H9 (cell line): ENCODE data around the gene NLRP1. TPM values are rescaled to one million over a fixed set of nuclear protein-coding genes. Genes with fewer than 3 reads are reported as not detected.

Source experiments
- DNase-seq: peaks from one replicate; pipeline ENCODE4 v3.0.0-alpha.2; 2017
- H2AFZ ChIP-seq: one replicate; pipeline ENCODE4 v1.6.1; 2013; ENCODE audit warnings: mild to moderate bottlenecking, low read length, control low read depth, moderate library complexity
- H2AK5ac ChIP-seq: 2 replicates; pipeline ENCODE4 v1.6.1; 2013; ENCODE audit warnings: low read length, control low read depth, mixed read lengths; ENCODE audit not compliant: insufficient read length
- H2BK120ac ChIP-seq: one replicate; pipeline ENCODE4 v1.6.1; 2013; ENCODE audit warnings: low read depth, mild to moderate bottlenecking, low read length, control low read depth, inconsistent platforms; ENCODE audit not compliant: poor library complexity, severe bottlenecking
- H2BK12ac ChIP-seq: 2 replicates; pipeline ENCODE4 v1.6.1; 2013; ENCODE audit warnings: low read length, control low read depth, mixed read lengths, low read depth; ENCODE audit not compliant: insufficient read length
- H2BK15ac ChIP-seq: 2 replicates; pipeline ENCODE4 v1.6.1; 2013; ENCODE audit warnings: low read depth, low read length, control low read depth
- H2BK20ac ChIP-seq: one replicate; pipeline ENCODE4 v1.6.1; 2013; ENCODE audit warnings: low read depth, mild to moderate bottlenecking, low read length, control low read depth, inconsistent platforms; ENCODE audit not compliant: poor library complexity, severe bottlenecking
- H2BK5ac ChIP-seq: 2 replicates; pipeline ENCODE4 v1.6.1; 2013; ENCODE audit warnings: low read length, control low read depth, mixed read lengths; ENCODE audit not compliant: insufficient read length
- H3K14ac ChIP-seq: 2 replicates; pipeline ENCODE4 v1.6.1; 2013; ENCODE audit warnings: low read length, control low read depth; ENCODE audit not compliant: insufficient read depth
- H3K18ac ChIP-seq: 2 replicates; pipeline ENCODE4 v1.6.1; 2013; ENCODE audit warnings: low read depth, mild to moderate bottlenecking, mixed read lengths, low read length, control low read depth; ENCODE audit not compliant: insufficient read length
- H3K23ac ChIP-seq: 2 replicates; pipeline ENCODE4 v1.6.1; 2013; ENCODE audit warnings: low read length, control low read depth, mixed read lengths, low read depth; ENCODE audit not compliant: insufficient read length
- H3K23me2 ChIP-seq: 2 replicates; pipeline ENCODE4 v1.6.1; 2013; ENCODE audit warnings: low read depth, mild to moderate bottlenecking, mixed read lengths, low read length, control low read depth; ENCODE audit not compliant: insufficient read length, poor library complexity, severe bottlenecking
- H3K27ac ChIP-seq: 2 replicates; pipeline ENCODE4 v1.5.1; 2013; ENCODE audit warnings: low read length, control low read depth, mixed read lengths, low read depth; ENCODE audit not compliant: insufficient read length
- H3K27me3 ChIP-seq: 2 replicates; pipeline ENCODE4 v1.6.1; 2013; ENCODE audit warnings: low read length, control low read depth, inconsistent platforms; ENCODE audit not compliant: insufficient read depth
- H3K4ac ChIP-seq: 2 replicates; pipeline ENCODE4 v1.6.1; 2013; ENCODE audit warnings: low read depth, mild to moderate bottlenecking, control low read depth, inconsistent platforms, low read length, moderate library complexity
- H3K4me1 ChIP-seq: 2 replicates; pipeline ENCODE4 v1.6.1; 2013; ENCODE audit warnings: low read length, control low read depth, inconsistent platforms; ENCODE audit not compliant: insufficient read depth
- H3K4me2 ChIP-seq: 2 replicates; pipeline ENCODE4 v1.6.1; 2013; ENCODE audit warnings: low read length, control low read depth, mixed read lengths; ENCODE audit not compliant: insufficient read length, insufficient read depth
- H3K56ac ChIP-seq: 2 replicates; pipeline ENCODE4 v1.6.1; 2013; ENCODE audit warnings: low read depth, mild to moderate bottlenecking, mixed read lengths, low read length, control low read depth; ENCODE audit not compliant: insufficient read length
- H3K79me1 ChIP-seq: 2 replicates; pipeline ENCODE4 v1.6.1; 2013; ENCODE audit warnings: low read depth, mild to moderate bottlenecking, moderate library complexity, low read length, control low read depth, inconsistent platforms; ENCODE audit not compliant: insufficient read depth, poor library complexity, severe bottlenecking
- H3K79me2 ChIP-seq: 2 replicates; pipeline ENCODE4 v1.6.1; 2013; ENCODE audit warnings: low read length, control low read depth, inconsistent platforms; ENCODE audit not compliant: insufficient read depth
- H3K9ac ChIP-seq: 2 replicates; pipeline ENCODE4 v1.6.1; 2013; ENCODE audit warnings: low read length, control low read depth, mixed read lengths; ENCODE audit not compliant: insufficient read length; ENCODE audit errors: extremely low read depth
- H3K9me3 ChIP-seq: one replicate; pipeline ENCODE4 v1.6.1; 2013; ENCODE audit warnings: low read depth, low read length, inconsistent platforms; ENCODE audit not compliant: control insufficient read depth
- H3T11ph ChIP-seq: one replicate; pipeline ENCODE4 v1.6.1; 2013; ENCODE audit warnings: mild to moderate bottlenecking, low read length, control low read depth, inconsistent platforms
- H4K20me1 ChIP-seq: one replicate; pipeline ENCODE4 v1.6.1; 2013; ENCODE audit not compliant: control insufficient read depth, insufficient read length, insufficient read depth
- H4K5ac ChIP-seq: 2 replicates; pipeline ENCODE4 v1.6.1; 2013; ENCODE audit warnings: low read depth, mild to moderate bottlenecking, mixed read lengths, low read length, control low read depth; ENCODE audit not compliant: insufficient read length
- H4K8ac ChIP-seq: replicated peaks from 2 replicates; pipeline ENCODE4 v1.6.1; 2013; ENCODE audit warnings: low read length, control low read depth, mixed read lengths, low read depth; ENCODE audit not compliant: insufficient read length
- H4K91ac ChIP-seq: 2 replicates; pipeline ENCODE4 v1.6.1; 2013; ENCODE audit warnings: low read depth, mild to moderate bottlenecking, moderate library complexity, mixed read lengths, low read length, control low read depth; ENCODE audit not compliant: insufficient read length
- H3K27ac Mint-ChIP-seq, 3 experiments: 2 replicates in 2 of 3; 3 replicates in 1 of 3; pipeline ENCODE4 v1.8.0; 2020 to 2021; ENCODE audit warnings: mixed read lengths in 3 of 3, mild to moderate bottlenecking in 1 of 3, moderate library complexity in 1 of 3
- H3K27me3 Mint-ChIP-seq: 2 replicates; pipeline ENCODE4 v1.8.0; 2021; ENCODE audit warnings: low read depth, mild to moderate bottlenecking, moderate library complexity, mixed read lengths
- H3K36me3 Mint-ChIP-seq, 3 experiments: 2 replicates in 2 of 3; 3 replicates in 1 of 3; pipeline ENCODE4 v1.8.0; 2020 to 2021; ENCODE audit warnings: low read depth in 3 of 3, mixed read lengths in 3 of 3; ENCODE audit not compliant: insufficient read depth in 1 of 3
- H3K4me1 Mint-ChIP-seq, 2 experiments: 2 replicates each; pipeline ENCODE4 v1.8.0; 2020; ENCODE audit warnings: mixed read lengths in 2 of 2
- H3K4me3 Mint-ChIP-seq, 2 experiments: 2 replicates in 1 of 2; 3 replicates in 1 of 2; pipeline ENCODE4 v1.8.0; 2020 to 2021; ENCODE audit warnings: mild to moderate bottlenecking in 2 of 2, mixed read lengths in 2 of 2, moderate library complexity in 1 of 2
- H3K9me3 Mint-ChIP-seq, 2 experiments: 2 replicates in 1 of 2; 3 replicates in 1 of 2; pipeline ENCODE4 v1.8.0; 2020; ENCODE audit warnings: mild to moderate bottlenecking in 2 of 2, mixed read lengths in 2 of 2, moderate library complexity in 1 of 2
- CTCF ChIP-seq: fragments of 200-600 bp; sonication (generic); conservative IDR thresholded peaks from 3 replicates; pipeline ENCODE4 v1.8.0; 2021; ENCODE audit warnings: antibody characterized with exemption, mild to moderate bottlenecking
- WGBS: extraction: QIAGEN DNeasy Blood & Tissue Kit; methylation state at CpG from one replicate; pipeline ENCODE4 v1.1.7; 2013; ENCODE audit warnings: missing lambda C conversion rate, low lambda C conversion rate, mixed read lengths; ENCODE audit not compliant: insufficient read length; ENCODE audit errors: extremely low coverage; 5-methylcytosine and 5-hydroxymethylcytosine counted together
- total RNA-seq: library from RNA; stranded (reverse); gene quantifications from 2 replicates; pipeline ENCODE4 v1.2.1, GENCODE V29; 2021

NLRP1 gene
- total RNA-seq, 1 experiment from 2014 or later: 12.1 TPM

- H3K27ac ChIP-seq: no peak overlapping the region
- H3K79me2 ChIP-seq: no peaks in the 10 kb centered on the region
- peak overlapping the region; percentile 45 for H4K91ac ChIP-seq
Observed at GRCh38 chr17:5514976-5515375, 69.3 kb downstream of the NLRP1 start.

More at GRCh38 chr17:5514976-5515375, 69.3 kb downstream of the NLRP1 start:
- no peak overlapping the region for H2BK15ac ChIP-seq
- Mint-ChIP-seq H3K27ac (no peak overlapping the region), H3K4me1 (peaks cover 3 to 5% of the 10 kb centered on the region in 2 experiments; a peak in 1 of 4 replicates), H3K9me3 (no peaks in the 10 kb centered on the region), H3K36me3 (no peaks in the 10 kb centered on the region), H3K4me3 (no peak overlapping the region), H3K27me3 (peaks cover 20% of the 10 kb centered on the region)
- no peaks in the 10 kb centered on the region for H3K79me1 ChIP-seq
- no peak overlapping the region for H3K4me2 ChIP-seq
- no peak overlapping the region for H3K4ac ChIP-seq
- no peak overlapping the region for H3T11ph ChIP-seq
- H3K23ac ChIP-seq: no peak overlapping the region
- H4K5ac ChIP-seq: no peak overlapping the region
- H2AFZ ChIP-seq: no peak overlapping the region
- TF ChIP-seq CTCF: no peak
- no peak for DNase-seq
- H3K9me3 ChIP-seq: no peaks in the 10 kb centered on the region
- no peak overlapping the region for H4K8ac ChIP-seq
- no peak overlapping the region for H2BK5ac ChIP-seq
- no peaks in the 10 kb centered on the region for H3K27me3 ChIP-seq
- H3K14ac ChIP-seq: no peak overlapping the region
- H4K20me1 ChIP-seq: no peaks in the 10 kb centered on the region
- no peak overlapping the region for H3K9ac ChIP-seq
- H2AK5ac ChIP-seq: peak overlapping the region; percentile 2
- no peak overlapping the region for H3K56ac ChIP-seq
- H3K4me1 ChIP-seq: no peaks in the 10 kb centered on the region
- no peak overlapping the region for H2BK120ac ChIP-seq
- WGBS: no CpG with 5 or more reads among the region's 10 CpGs
- H2BK12ac ChIP-seq: no peak overlapping the region
- no peak overlapping the region for H2BK20ac ChIP-seq
- no peak overlapping the region for H3K18ac ChIP-seq
- H3K23me2 ChIP-seq: no peaks in the 10 kb centered on the region
